ENCODE results near the gene SHCBP1L. TPM values are rescaled to one million over a fixed set of nuclear protein-coding genes. Genes with fewer than 3 reads are reported as not detected.

The SHCBP1L gene
- total RNA-seq, 1 experiment from 2014 or later, result not detected

GRCh38 chr1:182877842-182878241 lies 75.1 kb downstream of the SHCBP1L start:
- no peak overlapping the region for H3K9ac ChIP-seq (ENCODE audit: extremely low read depth, insufficient read length, low read length)
- TF ChIP-seq CTCF (conservative IDR thresholded peaks at IDR 0.05), result no peak
- H4K8ac ChIP-seq (replicated peaks; ENCODE audit: insufficient read length, low read depth, low read length), result no peak overlapping the region
- Mint-ChIP-seq H3K4me3 (no peak overlapping the region), H3K9me3 (no peaks in the 10 kb centered on the region), H3K27me3 (ENCODE audit: low read depth) (no peaks in the 10 kb centered on the region), H3K36me3 (ENCODE audit: insufficient read depth in 1 of 3, low read depth in 3 of 3) (peaks cover 88 to 100% (median 100%) of the 10 kb centered on the region in 3 experiments), H3K27ac (no peak overlapping the region), H3K4me1 (no peaks in the 10 kb centered on the region)
- H3K14ac ChIP-seq (ENCODE audit: insufficient read depth, low read length), result no peak overlapping the region
- no peak for DNase-seq
- no peak overlapping the region for H3K18ac ChIP-seq (ENCODE audit: insufficient read length, low read depth, low read length)
- H2BK5ac ChIP-seq (ENCODE audit: insufficient read length, low read length), result no peak overlapping the region
- no peaks in the 10 kb centered on the region for H3K23me2 ChIP-seq (ENCODE audit: insufficient read length, low read depth, low read length, poor library complexity, severe bottlenecking)
- no CpG with 5 or more reads among the region's 7 CpGs for WGBS (ENCODE audit: extremely low coverage, insufficient read length, low lambda C conversion rate)
- no peak overlapping the region for H3K4ac ChIP-seq (ENCODE audit: low read depth, low read length)
- H2AK5ac ChIP-seq (ENCODE audit: insufficient read length, low read length), result no peak overlapping the region
- H3K23ac ChIP-seq (ENCODE audit: insufficient read length, low read depth, low read length), result no peak overlapping the region
- H3K4me2 ChIP-seq (ENCODE audit: insufficient read depth, insufficient read length, low read length), result no peak overlapping the region
- H2BK120ac ChIP-seq (ENCODE audit: low read depth, low read length, poor library complexity, severe bottlenecking), result no peak overlapping the region
- H4K91ac ChIP-seq (ENCODE audit: insufficient read length, low read depth, low read length), result no peak overlapping the region
- no peak overlapping the region for H4K5ac ChIP-seq (ENCODE audit: insufficient read length, low read depth, low read length)
- no peaks in the 10 kb centered on the region for H3K27me3 ChIP-seq (ENCODE audit: insufficient read depth, low read length)
- no peaks in the 10 kb centered on the region for H3K79me1 ChIP-seq (ENCODE audit: insufficient read depth, low read depth, low read length, poor library complexity, severe bottlenecking)
- H2BK20ac ChIP-seq (ENCODE audit: low read depth, low read length, poor library complexity, severe bottlenecking), result no peak overlapping the region
- H2BK12ac ChIP-seq (ENCODE audit: insufficient read length, low read depth, low read length), result no peak overlapping the region
- H3K56ac ChIP-seq (ENCODE audit: insufficient read length, low read depth, low read length), result no peak overlapping the region
- no peaks in the 10 kb centered on the region for H4K20me1 ChIP-seq (ENCODE audit: control insufficient read depth, insufficient read depth, insufficient read length)
- H3T11ph ChIP-seq (ENCODE audit: low read length), result no peak overlapping the region
- no peak overlapping the region for H2AFZ ChIP-seq (ENCODE audit: low read length)
- no peaks in the 10 kb centered on the region; the same call in 1 of the 2 replicates for H3K79me2 ChIP-seq (ENCODE audit: insufficient read depth, low read length)
- H3K9me3 ChIP-seq (ENCODE audit: control insufficient read depth, low read depth, low read length), result no peaks in the 10 kb centered on the region
- no peaks in the 10 kb centered on the region for H3K4me1 ChIP-seq (ENCODE audit: insufficient read depth, low read length)
- no peak overlapping the region for H3K27ac ChIP-seq (ENCODE audit: insufficient read length, low read depth, low read length)
- no peak overlapping the region for H2BK15ac ChIP-seq (ENCODE audit: low read depth, low read length)
